IMR-90 (cell line): Measurements from ENCODE around the gene GABRP. TPM values are rescaled to one million over a fixed set of nuclear protein-coding genes. Genes with fewer than 3 reads are reported as not detected.

Experiments used
- ATAC-seq: fragments of 200-7000 bp; cut with Tn5 transposase; 2 replicates; pipeline ENCODE4 v1.9.1; 2020; ENCODE audit warnings: low read depth, mild to moderate bottlenecking, moderate library complexity
- BruUV-seq: library from RNA; stranded (reverse); fragments of 400-500 nt; replicated peaks from 2 replicates; lab custom pipeline; 2021; lab: Mats Ljungman, UMichigan
- CTCF ChIA-PET: fragments of 300-600 bp; formaldehyde crosslinking; extraction: SDS; loops from one replicate; lab custom pipeline; 2021; ENCODE audit warnings: antibody characterized with exemption; lab: Yijun Ruan, JAX
- POLR2A ChIA-PET: fragments of 300-600 bp; sonication (Branson Sonifier 250); formaldehyde crosslinking; loops from one replicate; lab custom pipeline; 2022; ENCODE audit warnings: antibody characterized with exemption; ENCODE audit not compliant: unreplicated experiment; lab: Charles Lee
- DNase-seq: peaks from one replicate; pipeline ENCODE4 v3.0.0; 2013
- H2AFZ ChIP-seq: replicated peaks from 2 replicates; pipeline ENCODE3; 2013; ENCODE audit warnings: low read length, mild to moderate bottlenecking; ENCODE audit not compliant: poor library complexity
- H2AK5ac ChIP-seq: 2 replicates; pipeline ENCODE4 v1.6.1; 2013; ENCODE audit warnings: low read depth, low read length, inconsistent platforms
- H2AK9ac ChIP-seq: replicated peaks from 2 replicates; pipeline ENCODE3; 2013; ENCODE audit warnings: mild to moderate bottlenecking, low read depth, low read length, moderate library complexity; ENCODE audit not compliant: poor library complexity
- H2BK120ac ChIP-seq: 2 replicates; pipeline ENCODE4 v1.6.1; 2013; ENCODE audit warnings: low read depth, low read length, inconsistent platforms
- H2BK15ac ChIP-seq: 3 replicates; pipeline ENCODE4 v1.6.1; 2013; ENCODE audit warnings: low read depth, low read length, inconsistent platforms
- H2BK20ac ChIP-seq: 2 replicates; pipeline ENCODE4 v1.6.1; 2013; ENCODE audit warnings: low read depth, mild to moderate bottlenecking, inconsistent platforms, low read length, moderate library complexity
- H2BK5ac ChIP-seq: 2 replicates; pipeline ENCODE4 v1.6.1; 2013; ENCODE audit warnings: mild to moderate bottlenecking, low read depth, low read length, inconsistent platforms; ENCODE audit not compliant: poor library complexity, severe bottlenecking
- H3K14ac ChIP-seq: replicated peaks from 2 replicates; pipeline ENCODE4 v1.6.1; 2013; ENCODE audit warnings: low read depth, low read length, inconsistent platforms
- H3K18ac ChIP-seq: 2 replicates; pipeline ENCODE4 v1.6.1; 2013; ENCODE audit warnings: low read depth, low read length, control low read depth
- H3K23ac ChIP-seq: 2 replicates; pipeline ENCODE4 v1.6.1; 2013; ENCODE audit warnings: low read depth, low read length, inconsistent platforms
- H3K27ac ChIP-seq: 2 replicates; pipeline ENCODE4 v1.5.1; 2013; ENCODE audit warnings: mild to moderate bottlenecking, control low read depth, low read length; ENCODE audit not compliant: insufficient read depth
- H3K27me3 ChIP-seq: 2 replicates; pipeline ENCODE4 v1.6.1; 2013; ENCODE audit warnings: low read length; ENCODE audit not compliant: control insufficient read depth, insufficient read depth
- H3K36me3 ChIP-seq: 2 replicates; pipeline ENCODE4 v1.6.1; 2013; ENCODE audit warnings: low read length, mixed read lengths; ENCODE audit not compliant: control insufficient read depth, insufficient read depth
- H3K4ac ChIP-seq: 2 replicates; pipeline ENCODE4 v1.6.1; 2013; ENCODE audit warnings: low read depth, low read length, inconsistent platforms
- H3K4me1 ChIP-seq: 2 replicates; pipeline ENCODE4 v1.6.1; 2013; ENCODE audit warnings: low read length, mixed read lengths; ENCODE audit not compliant: control insufficient read depth, insufficient read depth
- H3K4me2 ChIP-seq: 2 replicates; pipeline ENCODE4 v1.6.1; 2013; ENCODE audit warnings: low read depth, mild to moderate bottlenecking, control low read depth, low read length, moderate library complexity
- H3K4me3 ChIP-seq: 2 replicates; pipeline ENCODE4 v1.5.1; 2013; ENCODE audit warnings: low read depth, mild to moderate bottlenecking, control low read depth, low read length, moderate library complexity; ENCODE audit not compliant: insufficient read depth
- H3K56ac ChIP-seq: 2 replicates; pipeline ENCODE4 v1.6.1; 2013; ENCODE audit warnings: low read length, inconsistent platforms; ENCODE audit not compliant: insufficient read depth; ENCODE audit errors: extremely low read depth
- H3K79me1 ChIP-seq, 2 experiments: 2 replicates each; pipeline ENCODE4 v1.6.1; 2013; ENCODE audit warnings: low read length in 2 of 2, inconsistent platforms in 1 of 2, low read depth in 1 of 2
- H3K9ac ChIP-seq: 2 replicates; pipeline ENCODE4 v1.6.1; 2013; ENCODE audit warnings: low read depth, low read length, control low read depth
- H3K9me1 ChIP-seq: 2 replicates; pipeline ENCODE4 v1.6.1; 2013; ENCODE audit warnings: low read length, inconsistent platforms; ENCODE audit not compliant: insufficient read depth
- H3K9me3 ChIP-seq: 2 replicates; pipeline ENCODE4 v1.6.1; 2013; ENCODE audit warnings: low read length; ENCODE audit not compliant: control insufficient read depth, insufficient read depth
- H4K20me1 ChIP-seq: 2 replicates; pipeline ENCODE4 v1.6.1; 2013; ENCODE audit warnings: low read length, inconsistent platforms; ENCODE audit not compliant: insufficient read depth
- H4K5ac ChIP-seq: 2 replicates; pipeline ENCODE4 v1.6.1; 2013; ENCODE audit warnings: mild to moderate bottlenecking, low read depth, low read length, control low read depth
- H4K8ac ChIP-seq, 2 experiments: 2 replicates each; pipeline ENCODE4 v1.6.1; 2013; ENCODE audit warnings: low read depth in 2 of 2, low read length in 2 of 2, control low read depth in 1 of 2, inconsistent platforms in 1 of 2
- H4K91ac ChIP-seq: 2 replicates; pipeline ENCODE4 v1.6.1; 2013; ENCODE audit warnings: low read depth, low read length, inconsistent platforms; ENCODE audit not compliant: insufficient read depth
- MAFK ChIP-seq: IDR thresholded peaks from 2 replicates; pipeline ENCODE4 v1.6.1; 2012; ENCODE audit warnings: low read depth, low read length, improper control_type of control experiment
- MAZ ChIP-seq: IDR thresholded peaks from 2 replicates; pipeline ENCODE4 v1.6.1; 2012; ENCODE audit warnings: low read depth, mild to moderate bottlenecking, low read length, improper control_type of control experiment, moderate library complexity, borderline replicate concordance
- RAD21 ChIP-seq: IDR thresholded peaks from 2 replicates; pipeline ENCODE4 v1.6.1; 2012; ENCODE audit warnings: low read length, improper control_type of control experiment
- RCOR1 ChIP-seq: IDR thresholded peaks from 2 replicates; pipeline ENCODE4 v1.6.1; 2012; ENCODE audit warnings: mild to moderate bottlenecking, low read length, improper control_type of control experiment; ENCODE audit not compliant: insufficient replicate concordance
- SMC3 ChIP-seq: fragments of 150-350 bp; IDR thresholded peaks from 2 replicates; pipeline ENCODE4 v1.6.1; 2016; ENCODE audit warnings: low read depth, mild to moderate bottlenecking, antibody characterized with exemption, low read length, moderate library complexity
- WGBS, 2 experiments: methylation state at CpG; one replicate each; pipeline versions ENCODE4 v1.1.5 to v1.1.7; 2013; ENCODE audit warnings: missing lambda C conversion rate in 2 of 2; ENCODE audit not compliant: insufficient read length in 1 of 2; ENCODE audit errors: extremely low coverage in 2 of 2; 5-methylcytosine and 5-hydroxymethylcytosine counted together
- dilution Hi-C: fragments of 300-500 bp; cut with HindIII; formaldehyde crosslinking; loops from one replicate; pipeline ENCODE4 v1.14.3; 2018; ENCODE audit warnings: low sequenced_read_pairs; ENCODE audit not compliant: unreplicated experiment
- in situ Hi-C: fragments of 300-500 bp; cut with MboI; formaldehyde crosslinking; loops from 3 replicates; pipeline ENCODE4 v1.14.3; 2019; ENCODE audit warnings: low sequenced_read_pairs, inconsistent platforms, mixed read lengths
- intact Hi-C: fragments of 100-400 bp; cut with micrococcal nuclease; formaldehyde crosslinking; loops from 2 replicates; pipeline ENCODE4 v1.10.0; 2022
- polyA plus RNA-seq, 3 experiments: library from polyadenylated mRNA; depleted of rRNA; stranded (reverse); fragments of >200 nt; gene quantifications; 2 replicates each; pipeline ENCODE4 v1.2.3, GENCODE V29; 2012; ENCODE audit warnings: low replicate concordance in 1 of 3
- total RNA-seq: library from RNA; depleted of rRNA; stranded (reverse); fragments of >200 nt; gene quantifications from 2 replicates; pipeline ENCODE4 v1.2.3, GENCODE V29; 2012
- TF ChIP-seq, protein P1 (sequence below): fragments of 150-350 bp; IDR thresholded peaks from 2 replicates; pipeline ENCODE4 v1.6.1; 2016; ENCODE audit warnings: low read depth, mild to moderate bottlenecking, low read length, moderate library complexity, borderline replicate concordance
- TF ChIP-seq, protein P2 (sequence below): fragments of 150-350 bp; IDR thresholded peaks from 2 replicates; pipeline ENCODE4 v1.6.1; 2017; ENCODE audit warnings: mild to moderate bottlenecking, antibody characterized with exemption, low read length, low read depth
- TF ChIP-seq, protein P3 (sequence below): conservative IDR thresholded peaks from 2 replicates; pipeline ENCODE4 v1.5.1; 2012; ENCODE audit warnings: mild to moderate bottlenecking, low read depth, low read length, improper control_type of control experiment

GABRP gene
- total and polyA plus RNA-seq, 2 of the 4 experiments (the other 2 are of a cell fraction) = not detected

DNA sequence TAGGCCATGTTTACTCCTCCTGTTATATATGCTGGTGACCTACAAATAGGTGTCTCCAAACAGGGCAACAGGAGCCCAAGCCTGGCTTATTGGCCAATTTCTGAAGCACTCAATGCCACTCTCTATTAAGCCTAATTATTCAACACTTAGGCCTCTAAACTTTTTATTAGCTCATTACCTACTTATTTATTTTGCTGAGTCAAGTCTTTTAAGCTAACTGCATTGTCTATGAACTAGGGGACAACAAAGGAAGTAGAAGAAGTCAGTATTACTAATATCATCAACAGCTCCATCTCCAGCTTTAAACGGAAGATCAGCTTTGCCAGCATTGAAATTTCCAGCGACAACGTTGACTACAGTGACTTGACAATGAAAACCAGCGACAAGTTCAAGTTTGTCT is 28.2 kb downstream of the GABRP start:
- no peak overlapping the region for H3K23ac ChIP-seq
- no peak overlapping the region for H2AK9ac ChIP-seq
- no peak overlapping the region for H4K5ac ChIP-seq
- TF ChIP-seq MAFK (peak; percentile 89), RCOR1 (no peak), RAD21 (no peak), MAZ (no peak), SMC3 (no peak)
- TF ChIP-seq, protein P1, sequence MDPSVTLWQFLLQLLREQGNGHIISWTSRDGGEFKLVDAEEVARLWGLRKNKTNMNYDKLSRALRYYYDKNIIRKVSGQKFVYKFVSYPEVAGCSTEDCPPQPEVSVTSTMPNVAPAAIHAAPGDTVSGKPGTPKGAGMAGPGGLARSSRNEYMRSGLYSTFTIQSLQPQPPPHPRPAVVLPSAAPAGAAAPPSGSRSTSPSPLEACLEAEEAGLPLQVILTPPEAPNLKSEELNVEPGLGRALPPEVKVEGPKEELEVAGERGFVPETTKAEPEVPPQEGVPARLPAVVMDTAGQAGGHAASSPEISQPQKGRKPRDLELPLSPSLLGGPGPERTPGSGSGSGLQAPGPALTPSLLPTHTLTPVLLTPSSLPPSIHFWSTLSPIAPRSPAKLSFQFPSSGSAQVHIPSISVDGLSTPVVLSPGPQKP = no peak
- TF ChIP-seq, protein P2, sequence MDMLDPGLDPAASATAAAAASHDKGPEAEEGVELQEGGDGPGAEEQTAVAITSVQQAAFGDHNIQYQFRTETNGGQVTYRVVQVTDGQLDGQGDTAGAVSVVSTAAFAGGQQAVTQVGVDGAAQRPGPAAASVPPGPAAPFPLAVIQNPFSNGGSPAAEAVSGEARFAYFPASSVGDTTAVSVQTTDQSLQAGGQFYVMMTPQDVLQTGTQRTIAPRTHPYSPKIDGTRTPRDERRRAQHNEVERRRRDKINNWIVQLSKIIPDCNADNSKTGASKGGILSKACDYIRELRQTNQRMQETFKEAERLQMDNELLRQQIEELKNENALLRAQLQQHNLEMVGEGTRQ = no peak
- TF ChIP-seq, protein P3, sequence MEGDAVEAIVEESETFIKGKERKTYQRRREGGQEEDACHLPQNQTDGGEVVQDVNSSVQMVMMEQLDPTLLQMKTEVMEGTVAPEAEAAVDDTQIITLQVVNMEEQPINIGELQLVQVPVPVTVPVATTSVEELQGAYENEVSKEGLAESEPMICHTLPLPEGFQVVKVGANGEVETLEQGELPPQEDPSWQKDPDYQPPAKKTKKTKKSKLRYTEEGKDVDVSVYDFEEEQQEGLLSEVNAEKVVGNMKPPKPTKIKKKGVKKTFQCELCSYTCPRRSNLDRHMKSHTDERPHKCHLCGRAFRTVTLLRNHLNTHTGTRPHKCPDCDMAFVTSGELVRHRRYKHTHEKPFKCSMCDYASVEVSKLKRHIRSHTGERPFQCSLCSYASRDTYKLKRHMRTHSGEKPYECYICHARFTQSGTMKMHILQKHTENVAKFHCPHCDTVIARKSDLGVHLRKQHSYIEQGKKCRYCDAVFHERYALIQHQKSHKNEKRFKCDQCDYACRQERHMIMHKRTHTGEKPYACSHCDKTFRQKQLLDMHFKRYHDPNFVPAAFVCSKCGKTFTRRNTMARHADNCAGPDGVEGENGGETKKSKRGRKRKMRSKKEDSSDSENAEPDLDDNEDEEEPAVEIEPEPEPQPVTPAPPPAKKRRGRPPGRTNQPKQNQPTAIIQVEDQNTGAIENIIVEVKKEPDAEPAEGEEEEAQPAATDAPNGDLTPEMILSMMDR = no peak
- no peak overlapping the region for H4K91ac ChIP-seq
- no peak overlapping the region for H3K56ac ChIP-seq
- H3K36me3 ChIP-seq = no peaks in the 10 kb centered on the region
- no peak overlapping the region for H2BK120ac ChIP-seq
- peaks cover 2% of the 10 kb centered on the region; the same call in 1 of the 2 replicates for H3K27me3 ChIP-seq
- no peaks in the 10 kb centered on the region for H3K9me3 ChIP-seq
- dilution Hi-C loops = no loop called here
- no peak overlapping the region for H3K4me2 ChIP-seq
- no peak overlapping the region for H2AK5ac ChIP-seq
- H4K20me1 ChIP-seq = no peaks in the 10 kb centered on the region; the same call in 1 of the 2 replicates
- no peaks in the 10 kb centered on the region for H3K79me1 ChIP-seq
- no peak overlapping the region for H2BK20ac ChIP-seq
- no peak overlapping the region for H2BK5ac ChIP-seq
- no peak overlapping the region for H3K18ac ChIP-seq
- no peak overlapping the region for H3K4ac ChIP-seq
- no peak overlapping the region for H4K8ac ChIP-seq
- BruUV-seq = no TSS peak
- in situ Hi-C loops = loop anchor here (5.0 to 25.0 kb wide), 3 partner anchors 101 to 531 kb away; no protein-coding TSS in a partner anchor
- POLR2A ChIA-PET = no interaction called here
- no peaks in the 10 kb centered on the region for H3K4me1 ChIP-seq
- CTCF ChIA-PET = interaction anchor here (1.5 kb wide), 1 partner anchor 531 kb away, joined by 3 read pairs; no protein-coding TSS in a partner anchor
- H2AFZ ChIP-seq = no peak overlapping the region
- no peak overlapping the region for H3K14ac ChIP-seq
- WGBS, 2 experiments = no CpG with 5 or more reads among the region's 4 CpGs
- ATAC-seq (no peak), DNase-seq (no peak)
- no peak overlapping the region for H3K27ac ChIP-seq
- intact Hi-C loops = loop anchor here (5.0 kb wide), 1 partner anchor 341 kb away; no protein-coding TSS in a partner anchor
- no peaks in the 10 kb centered on the region for H3K9me1 ChIP-seq
- H2BK15ac ChIP-seq = no peak overlapping the region
- H3K9ac ChIP-seq = no peak overlapping the region
- H3K4me3 ChIP-seq = no peak overlapping the region
